Naive thymus-derived CD8-positive, alpha-beta T cell (primary cell): ENCODE measurements around the gene LIPF. TPM values are rescaled to one million over a fixed set of nuclear protein-coding genes. Genes with fewer than 3 reads are reported as not detected.

Experiments
- polyA plus RNA-seq, 3 donors: library from polyadenylated mRNA; unstranded; fragments of 300-500 nt; fragmentation: Illumina TruSeq; gene quantifications; one replicate each; pipeline ENCODE4 v1.2.3, GENCODE V29; 2021
- total RNA-seq, 8 experiments: library from RNA in 2 of 8; stranded (reverse) in 2 of 8; gene quantifications; one replicate each; pipeline ENCODE4 v1.2.3 and lab custom pipeline; 2021 to 2026

Gene LIPF
- total and polyA plus RNA-seq, 5 experiments from 2014 or later, result not detected

Other genes starting within 250 kb of the LIPF start
- gene RNLS, start 81.1 kb upstream of the LIPF start, total RNA-seq, result 1 to 10 TPM; 2.2 to 3.1 TPM
- gene RNLS, start 81.1 kb upstream of the LIPF start, polyA plus RNA-seq, result 1 to 10 TPM; 2.6 to 3.8 (median 3.7) TPM
- under 1 TPM; 0.18 to 0.22 TPM for gene LIPJ, start 77.7 kb upstream of the LIPF start, total RNA-seq
- gene LIPJ, start 77.7 kb upstream of the LIPF start, polyA plus RNA-seq, result not detected
- gene LIPK, start 41.8 kb downstream of the LIPF start, total RNA-seq, result not detected
- gene LIPK, start 41.8 kb downstream of the LIPF start, polyA plus RNA-seq, result not detected
- not detected for gene LIPN, start 95.6 kb downstream of the LIPF start, total RNA-seq
- gene LIPN, start 95.6 kb downstream of the LIPF start, polyA plus RNA-seq, result not detected
- not detected for gene LIPM, start 138.3 kb downstream of the LIPF start, total RNA-seq
- not detected for gene LIPM, start 138.3 kb downstream of the LIPF start, polyA plus RNA-seq
- under 1 TPM in 1 of 2 experiments, not detected in 1; 0.44 TPM for gene ANKRD22, start 187.4 kb downstream of the LIPF start, total RNA-seq
- under 1 TPM; 0.23 to 0.63 (median 0.23) TPM for gene ANKRD22, start 187.4 kb downstream of the LIPF start, polyA plus RNA-seq
- gene STAMBPL1, start 215.8 kb downstream of the LIPF start, total RNA-seq, result 10 to 100 TPM; 23.3 to 23.9 TPM
- 1 to 10 TPM; 5.5 to 7.0 (median 6.3) TPM for gene STAMBPL1, start 215.8 kb downstream of the LIPF start, polyA plus RNA-seq